HepG2 (cell line): ENCODE measurements around the gene CCDC157.

Experiments
- POLR2A ChIP-seq, 2 experiments: IDR thresholded peaks; 2 replicates each; pipeline ENCODE4 v1.6.1; 2011; ENCODE audit warnings: low read depth in 2 of 2, low read length in 2 of 2, mild to moderate bottlenecking in 1 of 2, moderate library complexity in 1 of 2; ENCODE audit not compliant: insufficient read depth in 1 of 2
- POLR2AphosphoS2 ChIP-seq: IDR thresholded peaks from 2 replicates; pipeline ENCODE4 v1.6.1; 2011; ENCODE audit warnings: low read depth, low read length, improper control_type of control experiment
- RAD21 ChIP-seq: fragments of 450-650 bp; formaldehyde crosslinking; IDR thresholded peaks from 2 replicates; pipeline ENCODE4 v1.5.0; 2020; ENCODE audit warnings: mild to moderate bottlenecking
- SUZ12 ChIP-seq: fragments of 150-350 bp; IDR thresholded peaks from 2 replicates; pipeline ENCODE4 v1.6.1; 2014; ENCODE audit warnings: low read depth, low read length
- ZFX ChIP-seq: sonication (generic); formaldehyde crosslinking; IDR thresholded peaks from 2 replicates; pipeline ENCODE4 v1.4.0; 2020; ENCODE audit warnings: mild to moderate bottlenecking, low read depth, missing genetic modification reagents, moderate library complexity
- ZNF296 ChIP-seq: sonication (generic); formaldehyde crosslinking; conservative IDR thresholded peaks from 2 replicates; pipeline ENCODE4 v1.5.0; 2020; ENCODE audit warnings: mild to moderate bottlenecking, missing genetic modification reagents
- TF ChIP-seq, protein P1 (sequence below): sonication (generic); formaldehyde crosslinking; IDR thresholded peaks from 2 replicates; pipeline ENCODE4 v1.5.0; 2020; ENCODE audit warnings: mild to moderate bottlenecking, missing genetic modification reagents, moderate library complexity

DNA sequence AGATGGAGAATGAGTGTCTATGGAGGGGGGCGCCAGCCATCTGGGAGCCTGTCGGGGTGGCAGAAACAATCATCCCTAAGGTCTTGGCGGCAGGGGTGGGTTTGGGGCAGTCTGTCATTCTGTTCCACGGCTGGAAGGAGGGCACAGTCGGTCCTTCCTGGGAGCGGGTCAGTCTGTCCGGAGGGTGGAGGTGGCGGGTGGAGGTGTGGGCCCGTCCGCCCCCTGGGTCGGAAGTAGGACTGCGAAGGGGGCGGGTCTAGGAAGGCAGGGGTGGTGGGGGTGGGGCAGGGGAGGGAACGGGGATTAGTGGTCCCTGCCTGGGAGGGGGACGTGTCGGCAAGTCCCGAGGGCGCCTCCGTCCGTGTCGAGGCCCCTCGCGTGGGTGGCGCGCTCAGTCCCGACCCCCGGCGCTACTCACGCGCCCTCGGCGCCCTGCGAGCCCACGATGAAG is 30.5 kb upstream of the CCDC157 start:
- no peak for TF ChIP-seq RAD21
- no peak for TF ChIP-seq SUZ12
- TF ChIP-seq ZFX (CRISPR knock-in tag), result no peak
- no peak for TF ChIP-seq ZNF296 (CRISPR knock-in tag)
- TF ChIP-seq, protein P1, sequence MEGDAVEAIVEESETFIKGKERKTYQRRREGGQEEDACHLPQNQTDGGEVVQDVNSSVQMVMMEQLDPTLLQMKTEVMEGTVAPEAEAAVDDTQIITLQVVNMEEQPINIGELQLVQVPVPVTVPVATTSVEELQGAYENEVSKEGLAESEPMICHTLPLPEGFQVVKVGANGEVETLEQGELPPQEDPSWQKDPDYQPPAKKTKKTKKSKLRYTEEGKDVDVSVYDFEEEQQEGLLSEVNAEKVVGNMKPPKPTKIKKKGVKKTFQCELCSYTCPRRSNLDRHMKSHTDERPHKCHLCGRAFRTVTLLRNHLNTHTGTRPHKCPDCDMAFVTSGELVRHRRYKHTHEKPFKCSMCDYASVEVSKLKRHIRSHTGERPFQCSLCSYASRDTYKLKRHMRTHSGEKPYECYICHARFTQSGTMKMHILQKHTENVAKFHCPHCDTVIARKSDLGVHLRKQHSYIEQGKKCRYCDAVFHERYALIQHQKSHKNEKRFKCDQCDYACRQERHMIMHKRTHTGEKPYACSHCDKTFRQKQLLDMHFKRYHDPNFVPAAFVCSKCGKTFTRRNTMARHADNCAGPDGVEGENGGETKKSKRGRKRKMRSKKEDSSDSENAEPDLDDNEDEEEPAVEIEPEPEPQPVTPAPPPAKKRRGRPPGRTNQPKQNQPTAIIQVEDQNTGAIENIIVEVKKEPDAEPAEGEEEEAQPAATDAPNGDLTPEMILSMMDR (CRISPR knock-in tag), result no peak
- no peak for TF ChIP-seq POLR2A (IDR thresholded peaks at IDR 0.05; ENCODE audit: insufficient read depth in 1 of 2, low read depth in 2 of 2, low read length in 2 of 2)
- TF ChIP-seq POLR2AphosphoS2, result no peak
